ENCODE data around the gene WDR45.

The WDR45 gene

DNA sequence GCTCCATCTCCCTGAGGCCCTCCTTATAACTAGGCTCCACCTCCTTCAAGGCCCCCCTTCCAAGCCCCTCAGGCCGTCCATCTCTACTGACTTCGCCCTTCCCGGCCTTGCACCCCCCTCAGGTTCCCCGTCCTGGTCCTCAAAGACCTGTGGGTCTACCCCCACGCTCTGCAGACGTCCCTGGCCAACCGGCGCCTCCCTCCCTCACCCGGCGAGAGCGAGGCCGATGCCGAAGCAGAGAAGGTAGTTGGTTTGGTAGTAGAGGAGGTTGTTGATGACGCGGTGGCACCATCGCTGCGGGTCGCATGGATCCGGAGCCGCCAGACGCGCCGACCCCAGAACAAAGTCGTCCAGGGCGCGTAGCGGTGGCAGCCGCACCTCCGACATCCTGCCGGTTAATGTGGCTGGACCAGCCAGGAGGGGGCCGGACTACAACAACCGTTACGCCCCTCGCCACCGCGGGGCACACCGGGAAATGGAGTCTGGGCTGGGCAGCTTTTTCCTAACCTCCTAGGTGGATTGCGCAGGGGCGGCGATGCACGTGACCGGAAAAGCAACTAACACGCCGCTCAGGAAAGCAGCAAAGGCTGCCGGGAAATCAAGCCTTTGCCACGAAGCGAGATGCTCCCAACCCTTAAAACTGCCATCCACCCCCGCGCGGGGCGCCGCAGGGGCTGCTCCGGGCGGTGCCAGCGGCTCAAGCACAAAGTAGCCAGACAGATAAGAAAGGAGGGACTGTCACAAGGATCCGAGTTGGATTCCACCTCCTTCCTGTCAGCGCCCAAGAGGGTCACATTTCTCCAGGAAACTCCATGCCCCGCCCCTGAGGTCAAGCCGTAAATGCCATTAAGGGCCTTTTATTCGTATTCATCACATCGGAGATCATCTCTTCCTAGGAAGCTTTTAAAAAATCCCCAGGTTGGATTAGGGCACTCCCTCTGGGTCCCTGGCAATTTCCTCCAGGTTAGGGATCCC, 5.8 kb downstream of the WDR45 start, which contains the start of gene PRAF2:
Gene PRAF2 (minus strand): TSS at position 402 of the 975 bp plus-strand sequence. CDS start 15 bp downstream, at position 387.
- peak; percentile 91 for DNase-seq (ENCODE audit: low spot score)

DNA sequence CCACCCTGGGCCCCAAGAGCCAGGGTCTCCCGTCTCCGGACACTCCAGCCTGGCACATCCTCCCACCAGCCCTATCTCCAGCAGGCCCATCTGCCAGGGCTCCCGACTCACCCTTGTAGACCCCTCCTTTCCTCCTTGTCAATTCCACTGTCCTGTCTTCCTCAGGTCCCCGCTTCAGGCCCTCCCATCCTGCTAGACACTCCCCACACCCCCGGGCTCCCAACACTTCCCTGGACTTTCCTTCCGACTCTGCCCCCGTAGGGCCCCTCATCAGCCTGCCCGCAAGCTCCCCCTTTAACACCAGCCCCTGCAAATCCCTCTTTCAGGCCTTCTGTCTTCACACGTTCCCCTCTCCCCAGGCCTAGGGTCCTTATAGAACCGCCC, 7.0 kb downstream of the WDR45 start:
- DNase-seq (ENCODE audit: low spot score) = no peak

DNA sequence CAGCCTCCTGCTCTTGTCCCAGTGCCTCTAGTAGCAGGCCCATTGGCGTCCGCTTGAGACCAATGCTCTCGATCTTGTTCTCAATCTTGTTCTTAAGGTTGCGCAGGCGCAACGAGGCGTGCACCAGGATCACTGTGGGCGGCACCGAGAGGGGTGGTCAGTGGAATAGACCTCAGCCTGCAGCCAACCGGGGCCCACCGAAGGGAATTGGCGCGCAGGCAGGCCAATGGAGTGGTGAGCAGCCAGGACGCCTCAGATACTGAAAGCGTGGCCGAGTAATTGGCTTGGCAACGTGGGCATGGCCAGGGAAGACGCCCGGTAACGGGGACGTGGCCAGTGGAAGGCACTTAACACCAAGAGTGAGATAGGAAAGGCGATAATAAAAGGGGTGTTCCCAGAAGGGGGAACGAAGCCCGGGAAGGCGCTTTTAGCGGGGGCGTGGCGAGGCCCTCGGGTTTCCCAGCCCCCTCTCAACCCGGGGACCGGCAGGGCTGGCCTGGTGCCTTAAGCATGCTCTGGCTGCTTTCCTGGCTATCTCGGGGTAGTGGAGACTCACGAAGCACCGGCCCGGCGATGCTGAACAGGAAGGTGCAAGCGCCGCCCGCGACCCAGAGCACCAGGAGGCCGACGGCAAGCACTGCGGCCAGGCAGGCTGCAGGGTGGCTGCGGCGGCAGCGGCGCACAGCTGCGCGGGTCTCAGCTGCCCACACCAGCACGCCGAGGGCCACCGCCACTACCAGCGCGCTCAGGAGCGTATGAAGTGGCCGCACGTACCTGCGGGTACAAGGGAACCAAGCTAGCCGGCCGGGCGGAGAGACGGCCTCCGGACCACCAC, 7.6 kb downstream of the WDR45 start:
- DNase-seq (ENCODE audit: low spot score) = no peak

DNA sequence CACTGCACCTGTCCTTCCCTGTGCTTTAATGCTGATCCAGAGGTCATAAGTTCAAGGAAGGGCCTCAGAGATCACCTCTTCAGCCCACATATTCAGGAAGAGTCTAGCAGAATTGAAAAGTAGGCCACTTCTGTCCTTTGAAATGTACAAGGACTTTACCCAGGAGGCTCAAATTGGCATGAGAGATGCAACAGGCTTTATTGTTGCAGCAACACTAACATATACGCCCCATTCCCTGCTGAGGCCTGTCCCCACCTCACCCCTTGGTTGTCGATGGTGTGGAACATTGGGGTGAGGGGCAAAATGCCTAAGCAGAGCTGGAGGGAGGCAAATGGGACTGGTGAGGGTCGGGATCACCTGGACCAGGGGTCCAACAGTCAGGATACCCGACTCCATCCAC, 8.7 kb downstream of the WDR45 start:
- DNase-seq (ENCODE audit: low spot score) = no peak

DNA sequence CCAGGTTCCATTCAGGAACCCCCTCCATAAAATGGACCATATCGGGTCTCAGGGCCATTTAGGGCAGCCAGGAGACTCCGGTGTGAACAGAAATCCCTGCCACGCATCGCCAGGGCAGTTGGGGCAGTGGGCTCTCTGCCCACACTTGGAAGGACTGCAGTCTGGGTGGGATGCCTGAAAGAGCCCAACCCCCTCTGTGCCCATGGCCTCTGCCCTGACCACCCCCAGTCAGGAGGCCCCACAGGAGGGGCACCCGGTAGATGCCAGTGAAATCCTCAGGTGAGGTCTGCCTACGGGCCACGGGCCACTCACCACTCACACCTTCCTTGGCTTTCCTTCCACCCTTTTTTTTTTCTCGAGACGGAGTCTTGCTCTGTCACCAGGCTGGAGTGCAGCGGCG, 10.6 kb downstream of the WDR45 start:
- no peak for DNase-seq (ENCODE audit: low spot score)

DNA sequence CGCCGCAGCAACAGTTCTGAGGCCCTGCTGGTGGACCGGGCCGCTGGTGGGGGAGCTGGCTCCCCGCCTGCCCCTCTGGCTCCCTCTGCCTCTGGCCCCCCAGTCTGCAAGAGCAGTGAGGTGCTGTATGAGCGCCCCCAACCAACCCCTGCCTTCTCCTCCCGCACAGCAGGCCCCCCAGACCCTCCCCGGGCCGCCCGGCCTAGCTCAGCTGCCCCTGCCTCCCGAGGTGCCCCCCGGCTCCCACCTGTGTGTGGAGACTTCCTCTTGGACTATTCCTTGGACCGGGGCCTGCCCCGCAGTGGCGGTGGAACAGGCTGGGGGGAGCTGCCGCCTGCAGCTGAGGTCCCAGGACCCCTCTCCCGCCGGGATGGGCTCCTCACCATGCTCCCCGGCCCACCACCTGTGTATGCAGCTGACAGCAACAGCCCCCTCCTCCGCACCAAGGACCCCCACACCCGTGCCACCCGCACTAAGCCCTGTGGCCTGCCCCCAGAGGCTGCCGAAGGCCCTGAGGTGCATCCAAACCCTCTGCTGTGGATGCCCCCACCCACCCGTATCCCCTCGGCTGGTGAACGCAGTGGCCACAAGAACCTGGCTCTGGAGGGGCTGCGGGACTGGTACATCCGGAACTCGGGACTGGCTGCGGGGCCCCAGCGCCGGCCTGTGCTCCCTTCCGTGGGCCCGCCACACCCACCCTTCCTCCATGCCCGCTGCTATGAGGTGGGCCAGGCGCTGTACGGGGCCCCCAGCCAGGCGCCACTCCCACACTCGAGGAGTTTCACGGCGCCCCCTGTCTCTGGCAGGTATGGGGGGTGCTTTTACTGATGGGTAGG, 12.2 kb downstream of the WDR45 start:
- no peak for DNase-seq (ENCODE audit: low spot score)

DNA sequence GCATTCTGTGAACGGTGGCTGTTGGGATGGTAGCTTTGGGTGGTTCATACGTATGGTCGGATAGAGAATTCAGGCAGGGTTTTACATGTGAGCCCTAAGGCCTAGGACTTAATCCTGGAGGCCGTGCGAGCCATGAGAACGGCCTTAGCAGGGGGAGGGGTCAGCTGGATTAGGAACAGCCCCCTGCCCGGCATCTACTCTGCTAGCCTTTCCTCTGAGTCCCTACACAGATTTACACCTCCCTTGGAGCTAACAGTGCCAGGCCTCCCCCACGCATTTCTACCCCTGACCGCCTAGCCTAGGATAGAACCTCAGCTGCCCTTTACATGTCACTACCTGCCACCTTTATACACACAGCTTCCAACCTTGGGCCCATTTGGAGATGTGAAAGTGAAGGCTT, 13.0 kb downstream of the WDR45 start:
- no peak for DNase-seq (ENCODE audit: low spot score)

DNA sequence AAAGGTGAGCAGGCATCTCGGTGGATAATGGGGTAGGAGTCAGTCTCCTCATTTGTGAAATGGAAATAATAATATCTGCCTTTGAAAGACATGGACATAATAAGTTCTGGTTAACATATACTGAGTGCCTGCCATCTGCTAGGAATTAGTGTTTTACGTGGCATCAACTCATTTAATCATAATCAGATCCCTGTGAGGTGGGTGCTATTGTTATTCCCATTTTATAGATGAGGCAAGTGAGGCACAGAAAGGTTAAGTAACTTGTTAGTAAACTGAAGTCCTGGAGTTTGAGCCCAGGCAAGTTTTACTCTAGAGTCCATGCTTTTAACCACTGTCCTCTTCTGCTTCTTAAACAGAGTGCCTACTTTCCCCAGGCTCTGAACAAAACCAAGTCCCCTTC, 13.4 kb downstream of the WDR45 start:
- no peak for DNase-seq (ENCODE audit: low spot score)

DNA sequence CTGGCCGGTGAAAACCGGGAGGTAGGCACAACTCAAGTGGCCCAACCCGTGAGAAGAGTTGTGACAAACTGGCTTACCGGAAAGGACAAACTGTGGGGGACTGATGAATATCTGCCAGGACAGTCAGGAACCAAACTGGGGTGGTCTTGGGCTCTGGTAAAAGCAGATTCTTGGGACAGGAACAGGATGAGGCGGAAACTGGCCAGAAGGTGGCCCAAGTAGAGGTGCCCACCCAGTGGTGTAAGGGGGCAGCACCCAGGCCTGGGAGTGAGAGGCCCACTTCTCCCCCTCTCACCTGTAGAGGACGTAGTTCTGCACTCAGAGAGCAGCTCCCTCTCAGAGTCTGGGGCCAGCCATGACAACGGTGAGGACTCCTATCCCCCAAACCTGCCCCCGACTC, 15.0 kb downstream of the WDR45 start:
- DNase-seq (ENCODE audit: low spot score) = no peak

DNA sequence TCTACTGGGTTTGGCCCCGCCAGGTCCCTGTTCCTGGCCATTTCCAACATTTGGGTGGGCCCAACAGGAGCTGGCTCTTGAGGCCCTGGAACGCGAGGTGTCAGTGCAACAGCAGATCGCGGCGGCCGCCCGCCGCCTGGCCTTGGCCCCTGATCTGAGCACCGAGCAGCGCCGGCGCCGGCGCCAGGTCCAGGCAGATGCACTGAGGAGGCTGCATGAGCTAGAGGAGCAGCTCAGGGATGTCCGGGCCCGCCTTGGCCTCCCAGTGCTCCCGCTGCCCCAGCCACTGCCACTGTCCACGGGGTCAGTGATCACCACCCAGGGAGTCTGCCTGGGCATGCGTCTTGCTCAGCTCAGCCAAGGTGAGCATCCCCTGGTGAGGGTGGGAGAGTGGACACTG, 15.4 kb downstream of the WDR45 start:
- no peak for DNase-seq (ENCODE audit: low spot score)

DNA sequence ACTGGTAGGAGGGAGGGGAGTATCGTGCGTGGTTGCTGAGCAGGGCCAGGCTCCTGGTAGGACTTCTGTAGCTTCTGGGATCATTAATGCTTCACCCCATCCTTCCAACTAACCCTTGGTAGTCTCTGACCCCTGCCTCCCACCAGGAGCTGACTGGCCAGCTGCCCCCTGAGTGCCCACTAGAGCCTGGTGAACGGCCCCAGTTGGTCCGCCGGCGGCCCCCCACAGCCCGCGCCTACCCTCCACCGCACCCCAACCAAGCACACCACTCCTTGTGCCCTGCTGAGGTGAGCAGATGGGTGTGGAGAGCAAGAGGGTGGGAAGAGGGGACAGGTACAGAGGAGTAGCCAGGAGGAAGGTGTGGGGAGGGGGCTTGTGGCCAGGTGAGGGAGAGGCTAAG, 16.0 kb downstream of the WDR45 start:
- no peak for DNase-seq (ENCODE audit: low spot score)

DNA sequence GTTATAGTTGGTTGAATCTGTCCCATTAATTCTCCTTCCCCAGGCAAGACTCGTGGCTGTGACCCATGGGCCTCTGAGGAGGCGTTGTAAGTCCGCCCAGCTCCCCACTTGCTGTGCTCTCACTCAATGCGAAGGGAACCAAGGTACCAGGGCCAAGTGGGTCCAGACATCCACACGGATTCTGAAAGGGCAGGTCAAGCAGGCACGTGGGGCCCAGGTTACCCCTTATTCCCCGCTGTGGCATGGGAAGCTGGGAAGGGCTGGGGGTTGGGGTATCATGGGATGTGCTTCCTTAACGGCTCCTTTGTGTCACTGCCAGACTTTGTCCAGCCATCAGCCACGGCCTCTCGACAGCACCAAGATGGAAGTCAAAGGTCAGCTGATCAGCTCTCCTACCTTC, 17.8 kb downstream of the WDR45 start:
- DNase-seq (ENCODE audit: low spot score) = no peak

DNA sequence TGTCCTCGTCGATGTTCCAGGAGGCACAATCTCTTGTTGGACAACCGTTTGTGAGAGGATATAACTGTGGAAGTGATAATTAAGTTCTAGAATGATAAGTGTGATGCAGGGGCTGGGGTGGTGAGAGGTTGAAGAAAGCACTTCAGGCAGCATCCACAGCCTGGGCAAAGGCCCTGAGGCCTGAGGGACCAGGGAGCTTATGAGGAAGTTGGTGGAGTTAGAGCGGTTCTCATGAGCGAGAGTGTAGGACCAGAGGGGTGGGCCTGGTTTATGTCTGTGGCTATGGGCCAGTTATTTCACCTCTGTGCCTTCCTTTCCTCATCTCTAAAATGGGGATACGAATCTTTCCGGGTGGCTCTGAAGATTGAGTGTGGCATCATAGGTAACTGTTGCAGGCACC, 18.2 kb downstream of the WDR45 start:
- DNase-seq (ENCODE audit: low spot score) = no peak

DNA sequence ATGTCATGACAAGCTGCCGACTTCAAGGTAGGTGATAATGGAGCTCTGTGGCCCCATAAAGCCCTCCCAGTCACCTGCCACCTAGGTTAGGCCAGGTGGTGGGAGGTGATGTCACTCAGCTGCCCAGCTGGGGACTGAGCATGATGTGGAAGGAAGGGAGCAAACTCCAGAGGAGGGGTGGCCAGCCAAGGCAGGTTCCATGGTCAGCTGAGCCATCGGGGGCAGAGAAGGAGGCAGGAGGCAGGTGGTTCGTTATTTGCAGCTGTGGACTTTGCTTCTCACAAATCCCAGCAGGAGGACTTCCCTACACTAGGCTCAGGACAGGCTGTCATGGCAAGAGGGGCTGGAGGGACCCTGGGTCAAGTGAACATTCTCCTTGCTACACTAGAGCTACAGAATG, 18.8 kb downstream of the WDR45 start:
- no peak for DNase-seq (ENCODE audit: low spot score)

DNA sequence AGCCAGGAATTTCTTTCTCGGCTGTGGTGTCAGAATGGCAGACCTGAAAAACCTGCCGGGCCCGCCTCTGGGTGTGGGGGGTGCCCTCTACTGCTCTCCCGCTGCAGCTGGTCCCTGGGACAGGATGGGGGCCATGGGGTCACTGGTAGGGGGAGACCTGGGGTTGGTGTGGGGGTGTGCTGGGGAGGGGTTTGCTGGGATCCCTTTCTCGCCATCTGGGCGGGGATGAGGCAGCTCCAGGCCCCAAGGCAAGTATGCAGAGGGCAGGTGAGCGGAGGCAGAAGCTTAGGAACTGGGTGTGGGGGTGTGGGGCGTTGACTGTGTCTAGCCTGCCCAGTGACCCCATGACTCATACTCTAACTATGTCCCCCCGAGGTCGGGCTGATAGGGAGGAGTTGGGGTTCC, 20.0 kb downstream of the WDR45 start:
- no peak for DNase-seq (ENCODE audit: low spot score)

DNA sequence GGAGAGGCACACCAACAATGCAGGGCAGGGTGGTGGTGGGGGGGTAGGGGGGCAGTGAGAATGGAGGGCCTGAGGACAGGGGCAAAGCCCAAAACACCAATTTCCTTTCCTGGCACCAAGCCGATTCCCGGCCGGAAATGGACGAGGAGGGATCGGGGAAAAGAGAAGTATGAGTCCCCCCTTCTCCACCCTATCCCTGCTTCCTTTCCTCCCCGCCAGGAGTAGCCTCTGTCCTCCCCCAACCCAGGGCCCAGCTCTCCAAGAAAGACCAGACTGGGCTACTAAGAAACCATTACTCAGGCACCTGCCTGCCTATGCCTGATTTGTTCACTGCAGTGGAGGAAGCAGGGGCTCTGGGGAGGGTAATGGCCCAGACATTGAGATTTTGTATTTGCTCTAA, 20.5 kb downstream of the WDR45 start:
- no peak for DNase-seq (ENCODE audit: low spot score)

DNA sequence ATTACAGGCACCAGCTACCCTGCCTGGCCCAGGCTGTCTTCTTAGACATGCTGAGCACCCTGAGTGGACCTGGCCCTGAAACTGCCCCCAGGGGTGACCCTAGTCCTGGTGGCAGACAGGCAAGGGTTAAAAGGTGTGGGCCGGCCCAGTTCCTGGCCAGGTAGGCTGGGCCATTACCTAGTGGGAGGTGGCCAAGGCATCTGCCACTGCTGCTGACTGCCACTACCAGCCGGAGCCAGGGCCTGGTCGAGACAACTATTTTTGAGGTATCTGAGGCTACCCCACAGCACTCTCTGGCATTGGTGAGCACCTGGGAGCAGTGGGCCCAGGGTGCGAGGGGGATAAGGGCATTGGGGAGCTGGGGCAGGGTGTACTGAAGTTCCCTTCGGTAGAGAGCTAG, 20.9 kb downstream of the WDR45 start, which contains the start of gene CCDC120:
Gene CCDC120 (plus strand): TSS at position 206 of the 400 bp plus-strand sequence. CDS start 3,043 bp downstream, outside the sequence.
- no peak for DNase-seq (ENCODE audit: low spot score)

DNA sequence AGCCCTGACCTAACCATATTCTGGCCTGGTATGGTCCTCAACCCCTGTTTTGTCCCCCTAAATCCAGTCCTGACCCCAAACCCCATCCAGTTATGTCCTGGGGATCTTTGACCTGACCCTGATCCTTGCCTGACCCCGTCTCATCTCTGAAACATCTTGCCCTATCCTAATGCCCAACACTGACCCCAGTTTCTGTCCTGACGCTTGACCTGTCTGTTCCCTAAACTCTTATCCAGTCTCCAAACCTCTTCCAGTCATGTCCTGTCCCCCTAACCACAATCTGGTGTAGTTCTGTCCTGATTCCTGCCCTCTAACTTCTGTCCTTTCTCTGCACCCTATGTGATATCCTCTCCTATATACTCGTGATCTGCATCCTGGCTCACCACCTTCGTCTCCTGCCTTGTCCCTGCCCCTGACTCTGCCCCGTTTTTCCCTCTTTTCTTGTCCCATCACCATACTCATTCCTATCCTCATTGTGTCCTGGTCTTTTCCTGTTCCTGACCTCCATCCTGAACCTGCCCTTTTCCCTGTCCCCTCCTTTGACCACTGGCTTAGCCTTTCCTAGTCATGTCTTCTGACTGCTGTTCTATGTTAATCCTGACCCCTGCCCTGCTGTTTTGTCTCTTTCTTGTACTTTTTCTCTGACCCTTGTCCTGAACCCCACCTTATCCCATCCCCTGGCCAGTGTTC, 25.5 kb downstream of the WDR45 start:
- no peak for DNase-seq (ENCODE audit: low spot score)

DNA sequence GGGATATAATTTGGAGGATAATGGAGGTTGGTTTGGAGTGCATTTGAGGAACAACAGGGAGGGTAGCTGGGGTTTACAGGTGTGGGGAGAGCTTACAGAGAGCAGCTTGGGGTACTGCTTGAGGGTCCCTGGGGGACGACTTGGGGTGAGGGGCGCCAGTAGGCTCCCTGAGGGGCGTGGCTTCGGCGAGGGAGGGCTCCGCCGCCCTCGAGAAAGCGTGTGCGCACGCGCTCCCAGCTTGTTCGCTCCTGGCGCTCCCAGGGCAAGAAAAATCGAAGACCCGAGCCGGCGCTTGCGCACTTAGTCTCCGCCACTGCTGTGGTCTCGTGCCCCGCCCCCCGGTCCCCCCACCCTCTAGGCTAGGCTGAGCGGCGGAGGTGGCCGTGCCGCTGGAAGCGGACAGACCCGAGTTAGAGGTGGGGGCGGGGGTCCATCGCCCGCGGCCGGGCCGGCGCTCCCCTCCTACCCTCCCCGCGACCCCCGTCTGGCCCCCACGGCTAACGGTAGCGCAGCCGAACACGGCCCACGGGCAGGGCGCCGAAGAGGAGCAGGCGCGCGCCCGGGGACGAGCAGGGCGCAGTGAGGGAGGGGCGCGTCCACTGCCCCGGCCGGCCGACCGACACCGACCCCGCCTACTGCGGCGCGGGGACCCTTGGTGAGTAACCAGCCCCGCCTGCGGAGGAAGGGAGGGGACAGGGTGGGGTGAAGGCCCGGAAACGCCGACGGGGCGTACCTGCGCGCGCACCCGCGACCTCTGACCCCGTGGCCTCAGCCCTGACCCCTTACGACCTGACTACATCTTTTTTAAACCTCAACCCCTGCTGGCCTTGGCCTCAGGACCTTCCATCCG, 26.2 kb downstream of the WDR45 start:
- peak; percentile 65 for DNase-seq (ENCODE audit: low spot score)

DNA sequence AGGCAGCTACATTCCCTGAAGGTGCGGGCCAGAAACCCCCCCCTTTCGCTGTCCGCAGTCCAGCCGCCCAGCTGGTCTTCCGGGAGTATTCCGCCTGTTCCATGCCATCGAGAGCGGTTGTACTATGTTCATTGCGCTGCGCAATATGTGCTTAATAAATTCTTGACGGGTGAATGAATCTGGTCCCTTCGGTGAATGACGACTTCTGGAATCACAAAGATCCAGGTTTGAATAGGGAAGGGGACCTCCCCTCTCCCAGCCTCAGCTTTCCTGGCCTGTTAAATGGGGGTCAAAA, 35.8 kb downstream of the WDR45 start:
- DNase-seq (ENCODE audit: low spot score) = no peak
